ENCODE data around the gene DENND2C. TPM values are rescaled to one million over a fixed set of nuclear protein-coding genes. Genes with fewer than 3 reads are reported as not detected.

DENND2C gene
- total and polyA plus RNA-seq, 2 of the 13 experiments (the other 11 are each of a cell fraction or from before 2014, with no cell fraction given), result 0.08 to 0.33 TPM

GRCh38 chr1:114581335-114582287 is 88.2 kb downstream of the DENND2C start, which contains the start of gene BCAS2 (continued):
- TF ChIP-seq ZXDC (CRISPR knock-in tag; IDR thresholded peaks at IDR 0.05) (0 out of 2 replicates have a peak, but pooled peaks have one; percentile 32), ZNF414 (CRISPR knock-in tag; IDR thresholded peaks at IDR 0.05) (no peak), ZNF280B (CRISPR knock-in tag; IDR thresholded peaks at IDR 0.05; ENCODE audit: borderline replicate concordance) (no peak), ADNP (CRISPR knock-in tag; IDR thresholded peaks at IDR 0.05) (no peak), THAP11 (CRISPR knock-in tag; IDR thresholded peaks at IDR 0.05) (peak; percentile 93), MTF1 (CRISPR knock-in tag; IDR thresholded peaks at IDR 0.05) (no peak)
